Astrocyte (in vitro differentiated cells and primary cell): Measurements from ENCODE around the gene RNF167. TPM values are rescaled to one million over a fixed set of nuclear protein-coding genes. Genes with fewer than 3 reads are reported as not detected.

ENCODE experiments used
- DNase-seq: peaks from one replicate; pipeline ENCODE4 v3.0.0-alpha.2; 2010; ENCODE audit warnings: low read depth
- FAIRE-seq: peaks from 2 replicates; lab custom pipeline; 2011; peaks lifted over from hg19 to GRCh38; lab: Jason Lieb, UNC
- H2AFZ ChIP-seq: 2 replicates; pipeline ENCODE4 v1.6.0; 2012; ENCODE audit warnings: low read depth, low read length, inconsistent platforms
- H3K27ac ChIP-seq: 2 replicates; pipeline ENCODE4 v1.5.1; 2011; ENCODE audit warnings: low read depth, low read length, inconsistent platforms
- H3K27me3 ChIP-seq: 2 replicates; pipeline ENCODE4 v1.6.0; 2011; ENCODE audit warnings: low read length, inconsistent platforms; ENCODE audit not compliant: insufficient read depth
- H3K36me3 ChIP-seq: 2 replicates; pipeline ENCODE4 v1.5.1; 2011; ENCODE audit warnings: low read length, inconsistent platforms; ENCODE audit not compliant: insufficient read depth
- H3K4me1 ChIP-seq: 2 replicates; pipeline ENCODE4 v1.5.1; 2011; ENCODE audit warnings: low read length, inconsistent platforms; ENCODE audit not compliant: insufficient read depth
- H3K4me2 ChIP-seq: 2 replicates; pipeline ENCODE4 v1.6.0; 2012; ENCODE audit warnings: low read length, inconsistent platforms
- H3K4me3 ChIP-seq: 2 replicates; pipeline ENCODE4 v1.5.1; 2011; ENCODE audit warnings: low read depth, mild to moderate bottlenecking, low read length, inconsistent platforms; ENCODE audit not compliant: insufficient read depth
- H3K79me2 ChIP-seq: 2 replicates; pipeline ENCODE4 v1.6.0; 2012; ENCODE audit warnings: mild to moderate bottlenecking, low read length, inconsistent platforms; ENCODE audit not compliant: insufficient read depth
- H3K9ac ChIP-seq: 2 replicates; pipeline ENCODE4 v1.6.0; 2012; ENCODE audit warnings: mild to moderate bottlenecking, low read length, inconsistent platforms
- H3K9me3 ChIP-seq: 2 replicates; pipeline ENCODE4 v1.5.1; 2012; ENCODE audit warnings: low read depth, mild to moderate bottlenecking, low read length, inconsistent platforms; ENCODE audit not compliant: insufficient read depth
- H4K20me1 ChIP-seq: 2 replicates; pipeline ENCODE4 v1.6.0; 2012; ENCODE audit warnings: low read length, inconsistent platforms; ENCODE audit not compliant: insufficient read depth
- H3K27ac Mint-ChIP-seq: one replicate; pipeline ENCODE4 v1.8.0; 2021; ENCODE audit warnings: mild to moderate bottlenecking, mixed read lengths; ENCODE audit not compliant: unreplicated experiment
- H3K27me3 Mint-ChIP-seq: one replicate; pipeline ENCODE4 v1.8.0; 2021; ENCODE audit warnings: low read depth, mixed read lengths; ENCODE audit not compliant: unreplicated experiment
- H3K36me3 Mint-ChIP-seq: one replicate; pipeline ENCODE4 v1.8.0; 2021; ENCODE audit warnings: low read depth, mixed read lengths; ENCODE audit not compliant: unreplicated experiment
- H3K4me1 Mint-ChIP-seq: one replicate; pipeline ENCODE4 v1.8.0; 2021; ENCODE audit warnings: low read depth, mixed read lengths; ENCODE audit not compliant: unreplicated experiment
- H3K4me3 Mint-ChIP-seq: one replicate; pipeline ENCODE4 v1.8.0; 2021; ENCODE audit warnings: mild to moderate bottlenecking, moderate library complexity, mixed read lengths; ENCODE audit not compliant: unreplicated experiment
- H3K9me3 Mint-ChIP-seq: one replicate; pipeline ENCODE4 v1.8.0; 2021; ENCODE audit warnings: mild to moderate bottlenecking, mixed read lengths; ENCODE audit not compliant: unreplicated experiment
- EZH2 ChIP-seq: IDR thresholded peaks from 2 replicates; pipeline ENCODE4 v1.6.1; 2012; ENCODE audit warnings: mild to moderate bottlenecking, low read length, inconsistent platforms; ENCODE audit not compliant: insufficient read depth
- total RNA-seq: library from RNA; stranded (reverse); gene quantifications from 2 replicates; pipeline ENCODE4 v1.2.1, GENCODE V29; 2021
- TF ChIP-seq, protein P1 (sequence below): IDR thresholded peaks from 2 replicates; pipeline ENCODE4 v1.5.1; 2011; ENCODE audit warnings: low read depth, mild to moderate bottlenecking, inconsistent platforms, low read length, moderate library complexity; ENCODE audit not compliant: insufficient read depth

RNF167 gene
- total RNA-seq, 1 donor from 2014 or later, result 89.7 TPM

DNA sequence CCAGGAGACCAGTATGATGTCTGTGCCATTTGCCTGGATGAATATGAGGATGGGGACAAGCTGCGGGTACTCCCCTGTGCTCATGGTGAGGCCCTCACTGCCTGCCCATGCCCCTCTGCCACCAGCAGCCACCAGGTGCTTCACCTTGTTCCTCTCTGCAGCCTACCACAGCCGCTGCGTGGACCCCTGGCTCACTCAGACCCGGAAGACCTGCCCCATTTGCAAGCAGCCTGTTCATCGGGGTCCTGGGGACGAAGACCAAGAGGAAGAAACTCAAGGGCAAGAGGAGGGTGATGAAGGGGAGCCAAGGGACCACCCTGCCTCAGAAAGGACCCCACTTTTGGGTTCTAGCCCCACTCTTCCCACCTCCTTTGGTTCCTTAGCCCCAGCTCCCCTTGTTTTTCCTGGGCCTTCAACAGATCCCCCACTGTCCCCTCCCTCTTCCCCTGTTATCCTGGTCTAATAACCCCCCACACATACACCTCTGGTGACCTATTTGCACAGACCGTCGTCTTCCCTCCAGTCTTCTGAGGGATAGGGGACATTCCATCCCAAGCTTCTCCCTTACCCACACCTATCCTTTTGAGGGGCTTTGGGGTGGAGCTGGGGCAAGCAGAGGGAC, 4.6 kb downstream of the RNF167 start:
- Histone ChIP-seq H2AFZ (no peak overlapping the region), H3K79me2 (peaks cover 79% of the 10 kb centered on the region), H3K4me3 (peak overlapping the region; percentile 82), H3K27me3 (no peaks in the 10 kb centered on the region), H3K4me2 (peak overlapping the region; percentile 99), H3K27ac (peak overlapping the region; percentile 89), H4K20me1 (peaks cover 60% of the 10 kb centered on the region), H3K36me3 (peaks cover 37% of the 10 kb centered on the region), H3K9me3 (no peaks in the 10 kb centered on the region), H3K9ac (peak overlapping the region; percentile 93), H3K4me1 (peaks cover 31% of the 10 kb centered on the region)
- H3K4me1 Mint-ChIP-seq, result peaks cover 33% of the 10 kb centered on the region
- no peak for DNase-seq
- peaks cover 25% of the 10 kb centered on the region for H3K36me3 Mint-ChIP-seq
- peak overlapping the region; percentile 98 for H3K4me3 Mint-ChIP-seq
- peaks cover 2% of the 10 kb centered on the region for H3K9me3 Mint-ChIP-seq
- no peaks in the 10 kb centered on the region for H3K27me3 Mint-ChIP-seq
- peak overlapping the region; percentile 96 for H3K27ac Mint-ChIP-seq
- TF ChIP-seq EZH2, result no peak
- TF ChIP-seq, protein P1, sequence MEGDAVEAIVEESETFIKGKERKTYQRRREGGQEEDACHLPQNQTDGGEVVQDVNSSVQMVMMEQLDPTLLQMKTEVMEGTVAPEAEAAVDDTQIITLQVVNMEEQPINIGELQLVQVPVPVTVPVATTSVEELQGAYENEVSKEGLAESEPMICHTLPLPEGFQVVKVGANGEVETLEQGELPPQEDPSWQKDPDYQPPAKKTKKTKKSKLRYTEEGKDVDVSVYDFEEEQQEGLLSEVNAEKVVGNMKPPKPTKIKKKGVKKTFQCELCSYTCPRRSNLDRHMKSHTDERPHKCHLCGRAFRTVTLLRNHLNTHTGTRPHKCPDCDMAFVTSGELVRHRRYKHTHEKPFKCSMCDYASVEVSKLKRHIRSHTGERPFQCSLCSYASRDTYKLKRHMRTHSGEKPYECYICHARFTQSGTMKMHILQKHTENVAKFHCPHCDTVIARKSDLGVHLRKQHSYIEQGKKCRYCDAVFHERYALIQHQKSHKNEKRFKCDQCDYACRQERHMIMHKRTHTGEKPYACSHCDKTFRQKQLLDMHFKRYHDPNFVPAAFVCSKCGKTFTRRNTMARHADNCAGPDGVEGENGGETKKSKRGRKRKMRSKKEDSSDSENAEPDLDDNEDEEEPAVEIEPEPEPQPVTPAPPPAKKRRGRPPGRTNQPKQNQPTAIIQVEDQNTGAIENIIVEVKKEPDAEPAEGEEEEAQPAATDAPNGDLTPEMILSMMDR, result no peak
- FAIRE-seq, result no peak

DNA sequence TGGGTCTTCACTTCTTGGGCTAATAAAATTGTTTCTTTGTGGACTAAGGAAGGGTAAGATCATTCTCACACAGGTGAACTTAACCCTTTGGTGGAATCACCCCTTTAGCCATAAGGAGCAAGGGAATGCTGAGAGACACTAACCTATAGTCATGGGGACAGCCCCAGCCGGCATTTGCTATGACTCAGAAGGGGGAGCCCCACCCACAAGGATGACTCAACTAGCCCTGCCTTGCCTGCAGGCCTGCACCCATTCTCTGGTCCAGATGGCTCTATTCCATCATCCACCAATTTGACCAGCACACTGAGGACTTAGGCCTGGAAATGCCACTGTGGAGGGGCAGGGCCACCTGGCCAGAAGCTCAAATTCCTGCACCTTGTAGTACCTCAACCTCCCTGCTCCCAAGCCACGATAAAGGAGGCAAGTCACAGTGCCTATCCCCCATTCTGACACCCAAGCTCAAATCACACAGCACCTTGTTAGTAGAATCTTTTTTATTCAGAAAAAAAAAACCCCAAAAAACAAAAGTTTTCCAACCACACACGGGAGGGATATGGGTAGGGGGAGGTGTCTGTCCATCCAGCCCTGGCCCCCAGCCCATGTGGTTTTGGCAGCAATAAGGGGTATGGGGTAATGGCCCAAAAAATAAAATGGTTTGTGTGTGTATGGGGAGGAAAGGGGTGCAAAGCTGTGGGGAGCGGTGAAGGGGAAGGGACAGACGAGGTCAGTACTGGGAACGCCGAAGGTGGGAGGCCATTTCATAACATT, 5.3 kb downstream of the RNF167 start:
- Mint-ChIP-seq H3K4me1 (peaks cover 33% of the 10 kb centered on the region), H3K9me3 (no peaks in the 10 kb centered on the region), H3K27me3 (no peaks in the 10 kb centered on the region), H3K36me3 (peaks cover 25% of the 10 kb centered on the region), H3K4me3 (peak overlapping the region; percentile 98), H3K27ac (peak overlapping the region; percentile 96)
- Histone ChIP-seq H2AFZ (no peak overlapping the region), H3K36me3 (peaks cover 37% of the 10 kb centered on the region), H3K79me2 (peaks cover 79% of the 10 kb centered on the region), H4K20me1 (peaks cover 60% of the 10 kb centered on the region), H3K9me3 (no peaks in the 10 kb centered on the region), H3K9ac (peak overlapping the region; percentile 93), H3K4me3 (peak overlapping the region; percentile 82), H3K27ac (peak overlapping the region; percentile 89), H3K4me2 (peak overlapping the region; percentile 99), H3K4me1 (peaks cover 35% of the 10 kb centered on the region), H3K27me3 (no peaks in the 10 kb centered on the region)
- FAIRE-seq (peak; percentile 64), DNase-seq (peak; percentile 86)
- no peak for TF ChIP-seq EZH2
- TF ChIP-seq, protein P1, result no peak

DNA sequence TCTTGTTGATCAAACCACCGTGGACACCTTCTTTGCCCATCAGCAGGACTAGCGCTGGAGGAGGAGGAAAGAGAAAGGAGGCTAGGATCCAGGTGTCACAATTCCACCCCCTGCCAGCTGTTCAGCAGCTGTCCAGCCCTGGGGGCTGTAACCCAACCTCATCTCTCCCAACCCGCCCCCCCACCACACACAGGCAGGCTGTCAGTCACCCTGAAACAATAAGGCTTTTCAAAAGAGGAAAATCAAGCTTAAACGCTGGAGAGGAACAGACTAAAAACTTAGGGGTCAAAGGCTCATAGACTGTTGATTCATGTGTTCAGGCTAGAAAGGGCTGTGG, 5.8 kb downstream of the RNF167 start:
- peak overlapping the region; percentile 93 for H3K9ac ChIP-seq
- H4K20me1 ChIP-seq, result peaks cover 60% of the 10 kb centered on the region
- no peak overlapping the region for H2AFZ ChIP-seq
- peak overlapping the region; percentile 99 for H3K4me2 ChIP-seq
- peaks cover 37% of the 10 kb centered on the region for H3K36me3 ChIP-seq
- H3K79me2 ChIP-seq, result peaks cover 74% of the 10 kb centered on the region
- Mint-ChIP-seq H3K4me1 (peaks cover 35% of the 10 kb centered on the region), H3K4me3 (peak overlapping the region; percentile 98), H3K27me3 (no peaks in the 10 kb centered on the region), H3K9me3 (no peaks in the 10 kb centered on the region), H3K36me3 (peaks cover 22% of the 10 kb centered on the region), H3K27ac (peak overlapping the region; percentile 98)
- DNase-seq (no peak), FAIRE-seq (no peak)
- peaks cover 37% of the 10 kb centered on the region for H3K4me1 ChIP-seq
- H3K4me3 ChIP-seq, result peak overlapping the region; percentile 82
- no peaks in the 10 kb centered on the region for H3K9me3 ChIP-seq
- no peak for TF ChIP-seq EZH2
- TF ChIP-seq, protein P1, result no peak
- peak overlapping the region; percentile 89 for H3K27ac ChIP-seq
- H3K27me3 ChIP-seq, result no peaks in the 10 kb centered on the region
